Measurements from ENCODE around the gene TNFRSF18.

- TF ChIP-seq ZNF274 (IDR thresholded peaks at IDR 0.05; ENCODE audit: low read depth, low read length) (no peak), SUZ12 (IDR thresholded peaks at IDR 0.05; ENCODE audit: extremely low read depth, insufficient read depth, insufficient read length) (no peak), YY1 (IDR thresholded peaks at IDR 0.05; ENCODE audit: insufficient read depth, insufficient read length) (no peak)
These were observed 21.0 kb upstream of the TNFRSF18 start for GRCh38 chr1:1227386-1227785.
